Cerebellar nuclear complex (tissue), 1 donor: ENCODE data around the gene MED10.
"Not testable (repeated sequence)": the region's sequence is repeated elsewhere in the genome, so short reads cannot be mapped to it uniquely, and the experiment has no call there.

ENCODE experiments used
- DNase-seq, 2 experiments: peaks; one replicate each; lab custom pipeline; 2025; lab: John Stamatoyannopoulos, UW

Gene MED10

GRCh38 chr5:6372251-6373080, 5.9 kb downstream of the MED10 start:
- no peak for DNase-seq

- no peak for DNase-seq
Measured at GRCh38 chr5:6371079-6371810, 7.1 kb downstream of the MED10 start.

- no peak for DNase-seq
Measured at GRCh38 chr5:6370580-6370979, 7.8 kb downstream of the MED10 start.

- DNase-seq = no peak
Measured at GRCh38 chr5:6365977-6366590, 12.3 kb downstream of the MED10 start.

GRCh38 chr5:6365142-6365976, 13.0 kb downstream of the MED10 start:
- no peak for DNase-seq

GRCh38 chr5:6363454-6364011, 14.8 kb downstream of the MED10 start:
- not testable (repeated sequence) for DNase-seq

GRCh38 chr5:6362846-6363245, 15.5 kb downstream of the MED10 start:
- no peak for DNase-seq

GRCh38 chr5:6361101-6361500, 17.2 kb downstream of the MED10 start:
- DNase-seq = no peak

GRCh38 chr5:6360323-6361072, 17.8 kb downstream of the MED10 start:
- DNase-seq = no peak

- no peak for DNase-seq
Measured at GRCh38 chr5:6359555-6360322, 18.6 kb downstream of the MED10 start.

- DNase-seq = no peak
Measured at GRCh38 chr5:6358434-6358820, 19.9 kb downstream of the MED10 start.

- not testable (repeated sequence) for DNase-seq
Measured at GRCh38 chr5:6357817-6358433, 20.4 kb downstream of the MED10 start.

GRCh38 chr5:6356578-6357164, 21.7 kb downstream of the MED10 start:
- no peak for DNase-seq

- DNase-seq = no peak
Measured at GRCh38 chr5:6355294-6355693, 23.1 kb downstream of the MED10 start.

- DNase-seq = no peak
Measured at GRCh38 chr5:6354848-6355247, 23.5 kb downstream of the MED10 start.

- DNase-seq = no peak
Measured at GRCh38 chr5:6353602-6354302, 24.6 kb downstream of the MED10 start.

GRCh38 chr5:6350277-6351090, 27.9 kb downstream of the MED10 start:
- no peak for DNase-seq

GRCh38 chr5:6349387-6349786, 29.0 kb downstream of the MED10 start:
- no peak for DNase-seq
